A549 (cell line): ENCODE measurements around the gene EMC8. TPM values are rescaled to one million over a fixed set of nuclear protein-coding genes. Genes with fewer than 3 reads are reported as not detected.

ENCODE experiments used
- ATAC-seq, 2 experiments: fragments of 200-7000 bp in 1 of 2; fragments of >200 bp in 1 of 2; cut with Nextera tagmentation in 1 of 2; cut with Tn5 transposase in 1 of 2; 3 replicates each; pipeline versions ENCODE4 v1.8.0 to v1.9.1; 2018 to 2020; ENCODE audit warnings: mild to moderate bottlenecking in 1 of 2, moderate library complexity in 1 of 2
- CTCF ChIA-PET: fragments of 300-600 bp; sonication (Branson Sonifier 250); formaldehyde crosslinking; extraction: SDS; loops from one replicate; lab custom pipeline; 2021; ENCODE audit warnings: antibody characterized with exemption, inconsistent platforms; lab: Yijun Ruan, JAX
- POLR2A ChIA-PET: fragments of 350-600 bp; formaldehyde crosslinking; extraction: SDS; loops from one replicate; lab custom pipeline; 2021; ENCODE audit warnings: antibody characterized with exemption, inconsistent platforms; lab: Yijun Ruan, JAX
- DNase-seq, 2 experiments: peaks; one replicate each; pipeline versions ENCODE4 v3.0.0 to v3.0.0-alpha.2; 2011 to 2016; ENCODE audit warnings: low read depth in 1 of 2, low spot score in 1 of 2
- FAIRE-seq: peaks from 2 replicates; lab custom pipeline; 2011; peaks lifted over from hg19 to GRCh38; lab: Jason Lieb, UNC
- H3K27ac ChIP-seq, 2 experiments: fragments of >200 bp; sonication (Bioruptor Twin); formaldehyde crosslinking; 3 replicates each; pipeline ENCODE4 v1.5.1; 2016 to 2017
- H3K4me1 ChIP-seq: fragments of >200 bp; sonication (Bioruptor Twin); formaldehyde crosslinking; 3 replicates; pipeline ENCODE4 v1.6.1; 2016
- H3K4me2 ChIP-seq: fragments of >200 bp; sonication (Bioruptor Twin); formaldehyde crosslinking; 3 replicates; pipeline ENCODE4 v1.6.1; 2016
- H3K4me3 ChIP-seq: fragments of >200 bp; sonication (Bioruptor Twin); formaldehyde crosslinking; 3 replicates; pipeline ENCODE4 v1.5.1; 2016
- H3K9me3 ChIP-seq: fragments of >200 bp; sonication (Bioruptor Twin); formaldehyde crosslinking; 3 replicates; pipeline ENCODE4 v1.6.1; 2016
- CBX2 ChIP-seq: fragments of 200-600 bp; sonication (generic); IDR thresholded peaks from 2 replicates; pipeline ENCODE4 v1.6.1; 2016; ENCODE audit warnings: low read depth, mild to moderate bottlenecking, borderline replicate concordance
- CBX8 ChIP-seq: fragments of 200-600 bp; sonication (generic); IDR thresholded peaks from 2 replicates; pipeline ENCODE4 v1.6.1; 2016
- EHMT2 ChIP-seq: fragments of 200-600 bp; sonication (generic); IDR thresholded peaks from 2 replicates; pipeline ENCODE4 v1.6.1; 2016; ENCODE audit warnings: antibody characterized with exemption, low read depth, mild to moderate bottlenecking, moderate library complexity
- GATA3 ChIP-seq: IDR thresholded peaks from 2 replicates; pipeline ENCODE4 v1.6.1; 2012; ENCODE audit warnings: borderline replicate concordance
- HEYL ChIP-seq: fragments of 250-450 bp; sonication (Bioruptor Pico); IDR thresholded peaks from 2 replicates; pipeline ENCODE4 v1.8.0; 2021; ENCODE audit warnings: mild to moderate bottlenecking, moderate library complexity
- KDM1A ChIP-seq: fragments of 200-600 bp; sonication (generic); IDR thresholded peaks from 2 replicates; pipeline ENCODE4 v1.6.1; 2016; ENCODE audit warnings: low read depth, mild to moderate bottlenecking
- MAFK ChIP-seq: fragments of 450-650 bp; IDR thresholded peaks from 2 replicates; pipeline ENCODE4 v1.6.1; 2014; ENCODE audit not compliant: partially characterized antibody
- PHF8 ChIP-seq: fragments of 200-600 bp; sonication (generic); IDR thresholded peaks from 2 replicates; pipeline ENCODE4 v1.6.1; 2016; ENCODE audit warnings: low read depth, mild to moderate bottlenecking, antibody characterized with exemption, moderate library complexity, borderline replicate concordance
- POLR2A ChIP-seq: IDR thresholded peaks from 2 replicates; pipeline ENCODE4 v1.6.1; 2012; ENCODE audit warnings: mild to moderate bottlenecking, low read length
- SMC3 ChIP-seq: fragments of >200 bp; sonication (Bioruptor Twin); formaldehyde crosslinking; IDR thresholded peaks from 3 replicates; pipeline ENCODE4 v1.6.1; 2018; ENCODE audit warnings: inconsistent platforms
- TP53 ChIP-seq: fragments of 250-450 bp; sonication (Bioruptor Pico); IDR thresholded peaks from 2 replicates; pipeline ENCODE4 v1.5.0; 2021; ENCODE audit warnings: mild to moderate bottlenecking, moderate library complexity
- WGBS: methylation state at CpG from one replicate; pipeline ENCODE4 v1.1.6; 2017; ENCODE audit errors: missing lambda C conversion rate; 5-methylcytosine and 5-hydroxymethylcytosine counted together
- polyA plus RNA-seq, 4 experiments: library from polyadenylated mRNA; depleted of rRNA in 3 of 4; stranded (reverse); fragments of >200 nt; fragmentation: RNase III in 1 of 4; extraction: RNeasy Plus Mini Kit Qiagen cat#74134 plus additional on column Dnase treatment in 1 of 4; gene quantifications; 2 replicates in 3 of 4; 3 replicates in 1 of 4; pipeline ENCODE4 v1.2.3, GENCODE V29; 2011 to 2017
- TF ChIP-seq, protein P1 (sequence below): fragments of >200 bp; sonication (Bioruptor Twin); formaldehyde crosslinking; IDR thresholded peaks from 3 replicates; pipeline ENCODE4 v1.6.1; 2016

EMC8 gene
- polyA plus RNA-seq, 2 of the 4 experiments (the other 2 are of a cell fraction), result 43.0 to 53.2 TPM

DNA sequence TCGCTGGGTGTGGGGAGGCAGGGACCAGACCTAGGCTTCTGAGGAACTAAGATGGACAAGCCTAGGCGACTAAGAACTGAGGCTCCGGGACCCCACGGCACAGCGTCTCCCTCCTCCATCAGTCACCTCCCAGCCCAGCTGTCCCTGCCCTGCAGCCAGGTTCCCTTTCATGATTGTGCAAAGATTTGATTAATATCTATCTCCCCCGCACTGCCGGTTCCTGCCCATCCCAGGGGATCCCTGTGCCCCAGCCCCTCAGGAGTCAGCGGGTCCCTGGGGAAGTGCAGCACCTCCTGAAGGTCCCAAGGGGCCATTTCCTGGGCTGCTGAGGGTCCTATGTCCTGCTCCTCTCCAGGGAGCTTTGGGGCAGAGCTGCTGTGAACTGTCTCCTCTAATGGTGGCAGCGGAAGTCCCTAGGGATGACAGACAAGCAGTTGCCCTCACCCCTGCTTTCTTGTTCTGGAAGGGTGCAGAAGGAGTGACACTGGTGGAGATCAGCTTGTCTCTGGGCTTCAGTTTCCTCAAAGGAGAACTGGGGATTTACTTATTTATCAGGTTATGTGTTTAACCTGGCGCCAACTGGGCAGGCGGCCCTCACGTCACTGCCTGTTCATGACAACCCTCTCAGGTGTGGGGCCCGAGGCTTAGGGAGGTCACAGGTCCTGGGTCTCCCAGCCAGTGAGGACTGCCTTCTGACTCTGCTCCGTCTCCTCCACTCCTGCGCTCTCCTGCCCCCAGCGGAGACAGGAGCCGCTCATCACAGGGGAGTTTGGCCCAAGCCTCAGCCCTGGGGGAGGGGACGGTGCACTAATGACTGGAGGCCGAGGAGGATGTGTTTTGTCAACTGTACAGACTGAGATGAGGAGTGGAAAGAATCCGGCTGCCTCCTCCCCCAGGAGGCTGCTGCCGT lies 46.6 kb downstream of the EMC8 start:
- DNase-seq (no peak), ATAC-seq (peak; percentile 15 to 53; a peak in 4 of 6 replicates), FAIRE-seq (no peak)
- H3K4me1 ChIP-seq, result peaks cover 19% of the 10 kb centered on the region
- POLR2A ChIA-PET, result no interaction called here
- CTCF ChIA-PET, result interaction anchor here (0.8 kb wide), 1 partner anchor 35 kb away, joined by 3 read pairs; no protein-coding TSS in a partner anchor
- no peak overlapping the region for H3K4me3 ChIP-seq
- H3K27ac ChIP-seq, result no peak overlapping the region
- 89% methylated on average over 19 of the region's 21 CpGs for WGBS
- no peaks in the 10 kb centered on the region for H3K9me3 ChIP-seq
- TF ChIP-seq EHMT2, result no peak
- no peak for TF ChIP-seq GATA3
- TF ChIP-seq CBX2, result no peak
- no peak overlapping the region for H3K4me2 ChIP-seq

DNA sequence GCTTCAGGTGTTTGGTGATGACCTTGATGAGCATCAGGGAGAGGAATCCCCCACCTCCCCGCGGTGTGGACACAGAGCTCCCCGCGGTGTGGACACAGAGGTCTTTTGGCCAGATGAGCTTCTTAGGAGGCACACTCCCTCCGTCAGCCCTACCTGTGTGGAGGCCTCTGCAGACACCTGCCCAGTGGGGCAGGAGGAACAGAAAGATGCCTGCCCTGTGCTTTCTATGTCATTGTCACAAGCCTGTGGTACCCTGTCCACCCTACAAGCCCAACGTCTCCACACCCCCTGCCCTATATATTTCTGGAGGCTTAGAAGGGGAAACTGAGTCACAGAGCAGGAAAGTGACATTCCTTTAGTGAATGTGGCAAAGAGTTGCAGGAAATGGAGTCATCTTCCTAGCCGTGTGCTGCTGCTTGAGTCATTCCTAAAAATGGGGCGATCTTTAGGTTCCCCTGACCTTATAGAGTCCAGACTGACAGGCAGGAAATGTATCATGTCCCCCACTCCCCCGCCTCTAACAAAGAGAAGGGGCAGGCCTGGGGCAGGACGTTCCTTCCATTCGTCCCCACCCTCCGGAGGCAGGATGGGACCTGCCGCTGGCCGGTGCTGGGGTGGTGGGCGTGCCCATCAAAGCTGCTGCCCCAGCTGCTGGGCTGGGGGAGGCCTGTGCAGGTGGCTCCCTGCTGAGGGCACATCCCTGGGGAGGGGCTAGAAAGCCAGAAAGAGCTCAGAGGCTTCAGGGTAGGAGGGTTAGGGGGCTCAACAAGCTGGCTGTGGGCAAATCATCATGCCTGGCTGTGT lies 47.4 kb downstream of the EMC8 start:
- H3K27ac ChIP-seq, result peak overlapping the region; percentile 82 to 95
- peak in 1 of 2 experiments; percentile 2; a peak in 1 of 6 replicates for ATAC-seq
- peak overlapping the region; percentile 93 for H3K4me2 ChIP-seq
- H3K4me3 ChIP-seq, result peak overlapping the region; percentile 94; the same call in 2 of the 3 replicates
- no peaks in the 10 kb centered on the region for H3K9me3 ChIP-seq
- FAIRE-seq, result no peak
- H3K4me1 ChIP-seq, result peaks cover 25% of the 10 kb centered on the region
- no peak for DNase-seq
- 62% methylated on average over 11 of the region's 15 CpGs for WGBS
- no peak for TF ChIP-seq EHMT2
- no peak for TF ChIP-seq HEYL
- TF ChIP-seq SMC3, result no peak
- TF ChIP-seq TP53 (CRISPR knock-in tag), result no peak
- TF ChIP-seq, protein P1, sequence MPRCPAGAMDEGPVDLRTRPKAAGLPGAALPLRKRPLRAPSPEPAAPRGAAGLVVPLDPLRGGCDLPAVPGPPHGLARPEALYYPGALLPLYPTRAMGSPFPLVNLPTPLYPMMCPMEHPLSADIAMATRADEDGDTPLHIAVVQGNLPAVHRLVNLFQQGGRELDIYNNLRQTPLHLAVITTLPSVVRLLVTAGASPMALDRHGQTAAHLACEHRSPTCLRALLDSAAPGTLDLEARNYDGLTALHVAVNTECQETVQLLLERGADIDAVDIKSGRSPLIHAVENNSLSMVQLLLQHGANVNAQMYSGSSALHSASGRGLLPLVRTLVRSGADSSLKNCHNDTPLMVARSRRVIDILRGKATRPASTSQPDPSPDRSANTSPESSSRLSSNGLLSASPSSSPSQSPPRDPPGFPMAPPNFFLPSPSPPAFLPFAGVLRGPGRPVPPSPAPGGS, result no peak
- TF ChIP-seq MAFK, result no peak
- TF ChIP-seq PHF8, result no peak
- TF ChIP-seq KDM1A, result no peak
- TF ChIP-seq CBX8, result no peak
- ChIA-PET POLR2A (no interaction called here), CTCF (interaction anchor here (0.8 to 1.8 kb wide), 3 partner anchors 8 to 34 kb away, joined by 3 to 8 read pairs (median 3); no protein-coding TSS in a partner anchor)

DNA sequence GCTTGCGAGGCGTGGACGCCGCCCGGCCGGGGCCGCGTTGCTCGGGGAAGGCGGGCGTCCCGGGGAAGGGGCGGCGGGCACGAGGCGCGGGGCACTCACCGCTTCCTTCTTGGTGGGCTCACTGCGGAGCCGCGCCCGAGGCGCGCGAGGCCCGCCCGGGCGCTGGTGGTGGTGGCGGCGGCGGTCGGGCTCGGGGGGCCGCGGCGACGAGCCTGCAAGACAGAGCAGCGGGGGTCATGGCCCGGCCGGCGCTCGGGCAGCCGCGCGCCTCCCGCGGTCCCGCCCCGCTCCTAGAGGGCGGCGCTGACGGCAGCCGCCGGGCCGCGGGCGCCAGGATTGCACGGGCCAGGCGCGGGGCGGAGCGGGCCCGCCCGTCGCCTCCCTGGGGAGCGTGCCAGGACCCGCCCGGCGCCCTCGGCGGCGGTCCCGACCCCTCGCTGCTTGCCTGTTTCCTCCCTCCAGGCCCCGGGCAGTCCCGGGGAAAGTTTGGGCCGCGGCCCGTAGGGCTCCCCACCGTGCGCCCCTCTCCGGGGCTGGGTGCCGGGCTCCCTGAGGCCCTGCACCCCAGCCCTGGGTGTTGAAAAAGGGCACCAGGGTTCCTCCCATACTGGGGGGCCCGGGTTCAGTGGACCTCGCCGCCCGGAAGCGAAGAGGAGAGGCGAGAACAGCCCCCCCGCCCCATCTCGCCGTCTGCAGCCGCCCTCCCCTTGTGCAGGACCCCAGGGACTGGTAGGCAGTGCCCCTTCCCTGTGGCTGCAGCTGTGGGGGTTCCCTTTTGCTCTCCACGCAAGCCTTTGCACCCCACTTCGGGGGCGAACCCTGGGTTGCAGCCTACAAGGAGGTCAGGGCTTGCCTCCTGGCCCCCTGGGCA lies 48.3 kb downstream of the EMC8 start, which contains the start of gene C16orf74:
TSS of gene C16orf74 (minus strand) at position 270 of the 871 bp plus-strand sequence. CDS start 15,879 bp downstream, outside the sequence.
- Histone ChIP-seq H3K4me3 (peak within 1 kb of the TSS; percentile 94), H3K9me3 (no peaks in the 10 kb centered on the region)
- POLR2A ChIA-PET, result no interaction called here
- TF ChIP-seq SMC3 (no peak), POLR2A (peak; percentile 59)
- TF ChIP-seq, all 56 proteins: peak for 1
- peaks cover 33% of the 10 kb centered on the region for H3K4me1 ChIP-seq
- ATAC-seq (peak; percentile 84 to 88), DNase-seq (peak; percentile 32 to 74), FAIRE-seq (no peak)
- peak within 1 kb of the TSS; percentile 82 to 95 for H3K27ac ChIP-seq
- CTCF ChIA-PET, result interaction anchor here (1.4 to 1.8 kb wide), 2 partner anchors 9 to 11 kb away, joined by 3 to 8 read pairs; no protein-coding TSS in a partner anchor
- peak within 1 kb of the TSS; percentile 93 for H3K4me2 ChIP-seq
- WGBS, result 9% methylated on average over 29 of the region's 96 CpGs
